OCI-LY3 (cell line): ENCODE data around the gene KRT35.

Experiments used
- EZH2phosphoT487 ChIP-seq: fragments of 200-600 bp; shearing (Covaris generic); IDR thresholded peaks from 2 replicates; pipeline ENCODE4 v1.6.1; 2018; ENCODE audit warnings: antibody characterized with exemption, mixed run types, low read depth
- TF ChIP-seq, protein P1 (sequence below): fragments of 200-600, 300-600 bp; sonication (generic); IDR thresholded peaks from 2 replicates; pipeline ENCODE4 v1.5.1; 2014; ENCODE audit warnings: antibody characterized with exemption, low read length, low read depth

DNA sequence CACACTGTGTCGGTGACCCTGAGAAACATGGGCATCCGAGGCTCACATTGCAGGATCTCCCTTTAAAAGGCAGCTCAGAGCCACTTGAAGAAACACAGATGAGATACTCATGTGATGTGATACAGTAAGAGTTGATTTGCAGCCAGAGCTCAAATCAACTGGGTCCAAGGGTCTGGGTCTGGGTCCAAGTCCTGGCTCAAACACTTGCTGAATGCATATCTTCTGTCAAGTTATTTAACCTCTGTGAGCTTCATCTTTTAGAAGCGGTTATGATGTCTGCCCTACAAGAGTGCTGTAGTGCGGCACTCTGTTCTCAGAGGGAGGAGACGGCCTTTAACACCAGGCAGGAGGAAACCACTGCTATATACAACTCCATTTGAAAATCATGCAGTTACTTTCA lies 46.5 kb downstream of the KRT35 start:
- TF ChIP-seq, protein P1, sequence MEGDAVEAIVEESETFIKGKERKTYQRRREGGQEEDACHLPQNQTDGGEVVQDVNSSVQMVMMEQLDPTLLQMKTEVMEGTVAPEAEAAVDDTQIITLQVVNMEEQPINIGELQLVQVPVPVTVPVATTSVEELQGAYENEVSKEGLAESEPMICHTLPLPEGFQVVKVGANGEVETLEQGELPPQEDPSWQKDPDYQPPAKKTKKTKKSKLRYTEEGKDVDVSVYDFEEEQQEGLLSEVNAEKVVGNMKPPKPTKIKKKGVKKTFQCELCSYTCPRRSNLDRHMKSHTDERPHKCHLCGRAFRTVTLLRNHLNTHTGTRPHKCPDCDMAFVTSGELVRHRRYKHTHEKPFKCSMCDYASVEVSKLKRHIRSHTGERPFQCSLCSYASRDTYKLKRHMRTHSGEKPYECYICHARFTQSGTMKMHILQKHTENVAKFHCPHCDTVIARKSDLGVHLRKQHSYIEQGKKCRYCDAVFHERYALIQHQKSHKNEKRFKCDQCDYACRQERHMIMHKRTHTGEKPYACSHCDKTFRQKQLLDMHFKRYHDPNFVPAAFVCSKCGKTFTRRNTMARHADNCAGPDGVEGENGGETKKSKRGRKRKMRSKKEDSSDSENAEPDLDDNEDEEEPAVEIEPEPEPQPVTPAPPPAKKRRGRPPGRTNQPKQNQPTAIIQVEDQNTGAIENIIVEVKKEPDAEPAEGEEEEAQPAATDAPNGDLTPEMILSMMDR: no peak
- TF ChIP-seq EZH2phosphoT487: no peak
